ENCODE data around the gene UBC. TPM values are rescaled to one million over a fixed set of nuclear protein-coding genes. Genes with fewer than 3 reads are reported as not detected.
A peak's percentile ranks its signal among the peaks of the same experiment; 100 is the strongest.

The UBC gene
- total and polyA plus RNA-seq, 9 of the 15 experiments (the other 6 are each of a cell fraction or from before 2014, with no cell fraction given) = 533 to 1,153 (median 813) TPM

DNA sequence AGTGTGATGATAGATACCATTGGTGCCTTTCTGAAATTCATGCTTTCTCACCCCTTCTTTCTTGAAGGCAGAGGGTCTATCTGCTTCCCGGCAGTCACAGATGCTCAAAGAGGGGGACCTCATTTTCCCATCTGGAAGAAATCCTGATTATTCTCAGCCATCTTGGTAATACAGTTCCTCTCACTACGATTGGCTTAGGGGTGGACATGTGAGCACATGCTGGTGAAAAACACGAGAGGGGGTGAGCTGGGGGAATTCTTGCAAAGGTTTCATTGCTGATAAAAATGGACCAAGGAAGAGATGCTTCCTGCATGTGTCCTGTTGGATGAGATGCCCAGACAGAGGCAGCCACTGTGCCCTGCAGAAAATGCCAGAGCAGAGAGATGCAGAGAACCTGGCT is 37.0 kb downstream of the UBC start:
- CTCF ChIA-PET (ENCODE audit: low intra/inter-chr PET ratio) = no interaction called here

More for the DNA sequence above, 37.0 kb downstream of the UBC start:
- POLR2A ChIA-PET = interaction anchor here (1.0 to 1.8 kb wide), 3 partner anchors 29 to 37 kb away, joined by 3 to 7 read pairs (median 3); partner anchors contain the start of gene UBC
- BruUV-seq (replicated peaks) = no TSS peak
- Histone ChIP-seq H4K20me1 (replicated peaks; ENCODE audit: control insufficient read depth, insufficient read depth, low read length) (no peaks in the 10 kb centered on the region), H3K4me3 (no peak overlapping the region), H3K4me2 (ENCODE audit: insufficient read depth, low read length) (no peak overlapping the region), H3K9ac (ENCODE audit: insufficient read depth in 1 of 2, low read depth in 2 of 2, low read length in 2 of 2) (no peak overlapping the region), H3K9me3 (replicated peaks; ENCODE audit: control insufficient read depth, insufficient read depth, low read depth, low read length) (no peaks in the 10 kb centered on the region), H2AFZ (ENCODE audit: low read depth, low read length) (no peak overlapping the region), H3K27ac (ENCODE audit: extremely low read depth, low read depth, low read length) (no peak overlapping the region), H3K27me3 (ENCODE audit: control insufficient read depth in 2 of 2, insufficient read depth in 2 of 2, low read length in 2 of 2) (no peaks in the 10 kb centered on the region), H3K36me3 (ENCODE audit: control insufficient read depth, insufficient read depth, low read length) (no peaks in the 10 kb centered on the region), H3K4me1 (replicated peaks in 1 of 2; ENCODE audit: control insufficient read depth in 2 of 2, insufficient read depth in 2 of 2, low read length in 2 of 2) (peaks cover 22 to 28% of the 10 kb centered on the region in 2 experiments; a peak in 4 of 5 replicates), H3K9me1 (ENCODE audit: control insufficient read depth, insufficient read depth, low read length) (no peaks in the 10 kb centered on the region), H3K79me2 (ENCODE audit: control insufficient read depth, insufficient read depth, low read length) (no peaks in the 10 kb centered on the region)
- intact Hi-C loops (cut with micrococcal nuclease) = no loop called here
- in situ Hi-C loops (cut with MboI) = no loop called here
- no peak for FAIRE-seq
- 63% methylated on average over 3 of the region's 3 CpGs for WGBS (ENCODE audit: insufficient coverage, low coverage, missing lambda C conversion rate)
- TF ChIP-seq, protein P1, sequence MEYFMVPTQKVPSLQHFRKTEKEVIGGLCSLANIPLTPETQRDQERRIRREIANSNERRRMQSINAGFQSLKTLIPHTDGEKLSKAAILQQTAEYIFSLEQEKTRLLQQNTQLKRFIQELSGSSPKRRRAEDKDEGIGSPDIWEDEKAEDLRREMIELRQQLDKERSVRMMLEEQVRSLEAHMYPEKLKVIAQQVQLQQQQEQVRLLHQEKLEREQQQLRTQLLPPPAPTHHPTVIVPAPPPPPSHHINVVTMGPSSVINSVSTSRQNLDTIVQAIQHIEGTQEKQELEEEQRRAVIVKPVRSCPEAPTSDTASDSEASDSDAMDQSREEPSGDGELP (CRISPR knock-in tag; IDR thresholded peaks at IDR 0.05; ENCODE audit: borderline replicate concordance) = no peak
- TF ChIP-seq, protein P2, sequence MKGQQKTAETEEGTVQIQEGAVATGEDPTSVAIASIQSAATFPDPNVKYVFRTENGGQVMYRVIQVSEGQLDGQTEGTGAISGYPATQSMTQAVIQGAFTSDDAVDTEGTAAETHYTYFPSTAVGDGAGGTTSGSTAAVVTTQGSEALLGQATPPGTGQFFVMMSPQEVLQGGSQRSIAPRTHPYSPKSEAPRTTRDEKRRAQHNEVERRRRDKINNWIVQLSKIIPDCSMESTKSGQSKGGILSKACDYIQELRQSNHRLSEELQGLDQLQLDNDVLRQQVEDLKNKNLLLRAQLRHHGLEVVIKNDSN (CRISPR knock-in tag; IDR thresholded peaks at IDR 0.05) = peak; percentile 70
- no peak for TF ChIP-seq DACH1 (IDR thresholded peaks at IDR 0.05; ENCODE audit: partially characterized antibody)
- no peak for TF ChIP-seq LARP7 (IDR thresholded peaks at IDR 0.05)
- TF ChIP-seq USF2 (CRISPR knock-in tag; IDR thresholded peaks at IDR 0.05) = peak; percentile 69
- TF ChIP-seq ZBTB26 (CRISPR knock-in tag; IDR thresholded peaks at IDR 0.05) = no peak
- TF ChIP-seq ARHGAP35 (IDR thresholded peaks at IDR 0.05; ENCODE audit: partially characterized antibody) = no peak
- no peak for TF ChIP-seq ZKSCAN1 (IDR thresholded peaks at IDR 0.05; ENCODE audit: low read depth, low read length)
- no peak for TF ChIP-seq KLF1 (tag; IDR thresholded peaks at IDR 0.05)
- no peak for TF ChIP-seq MCM7 (IDR thresholded peaks at IDR 0.05)
- TF ChIP-seq SMAD1 (IDR thresholded peaks at IDR 0.05; ENCODE audit: low read depth, low read length, partially characterized antibody) = no peak
- peak in 1 of 4 experiments; percentile 15 for DNase-seq (ENCODE audit: extremely low read depth in 1 of 4, low spot score in 3 of 4)
- no peak for ATAC-seq

Measured in K562 (cell line).